IgD-negative memory B cell (primary cell): ENCODE data around the gene MMP13. TPM values are rescaled to one million over a fixed set of nuclear protein-coding genes. Genes with fewer than 3 reads are reported as not detected.
A peak's percentile ranks its signal among the peaks of the same experiment; 100 is the strongest.

Source experiments
- H3K27ac Mint-ChIP-seq, 3 donors: one replicate each; pipeline ENCODE4 v1.8.0; 2020 to 2022; ENCODE audit warnings: mild to moderate bottlenecking in 3 of 3, mixed read lengths in 3 of 3, moderate library complexity in 1 of 3
- H3K27me3 Mint-ChIP-seq: one replicate; pipeline ENCODE4 v1.8.0; 2021; ENCODE audit warnings: mixed read lengths
- H3K36me3 Mint-ChIP-seq: one replicate; pipeline ENCODE4 v1.8.0; 2020; ENCODE audit warnings: mild to moderate bottlenecking, mixed read lengths
- H3K4me1 Mint-ChIP-seq, 3 donors: one replicate each; pipeline ENCODE4 v1.8.0; 2020 to 2022; ENCODE audit warnings: mixed read lengths in 3 of 3, mild to moderate bottlenecking in 1 of 3
- H3K4me3 Mint-ChIP-seq, 4 donors: one replicate each; pipeline ENCODE4 v1.8.0; 2020 to 2022; ENCODE audit warnings: mild to moderate bottlenecking in 4 of 4, mixed read lengths in 4 of 4, moderate library complexity in 3 of 4
- H3K9me3 Mint-ChIP-seq, 3 donors: one replicate each; pipeline ENCODE4 v1.8.0; 2020 to 2021; ENCODE audit warnings: mixed read lengths in 3 of 3, mild to moderate bottlenecking in 1 of 3
- polyA plus RNA-seq: library from polyadenylated mRNA; unstranded; fragments of 300-500 nt; fragmentation: Illumina TruSeq; gene quantifications from one replicate; pipeline ENCODE4 v1.2.3, GENCODE V29; 2021

The MMP13 gene
- polyA plus RNA-seq, 1 donor from 2014 or later, result not detected

- H3K4me1 Mint-ChIP-seq, result no peaks in the 10 kb centered on the region
- peaks cover 5% of the 10 kb centered on the region for H3K27me3 Mint-ChIP-seq
- H3K27ac Mint-ChIP-seq, result no peak overlapping the region
- H3K36me3 Mint-ChIP-seq, result no peaks in the 10 kb centered on the region
- peaks cover 0 to 3% (median 1%) of the 10 kb centered on the region in 3 donors for H3K9me3 Mint-ChIP-seq
- no peak overlapping the region for H3K4me3 Mint-ChIP-seq
Observed at GRCh38 chr11:102966011-102966410, 10.5 kb upstream of the MMP13 start.

GRCh38 chr11:102964867-102965266, 9.3 kb upstream of the MMP13 start:
- H3K36me3 Mint-ChIP-seq, result no peaks in the 10 kb centered on the region
- H3K4me1 Mint-ChIP-seq, result no peaks in the 10 kb centered on the region
- H3K27ac Mint-ChIP-seq, result no peak overlapping the region
- peaks cover 5% of the 10 kb centered on the region for H3K27me3 Mint-ChIP-seq
- no peak overlapping the region for H3K4me3 Mint-ChIP-seq
- peaks cover 0 to 3% (median 1%) of the 10 kb centered on the region in 3 donors for H3K9me3 Mint-ChIP-seq

GRCh38 chr11:102957953-102958352, 2.4 kb upstream of the MMP13 start:
- no peaks in the 10 kb centered on the region for H3K36me3 Mint-ChIP-seq
- H3K27me3 Mint-ChIP-seq, result peaks cover 4% of the 10 kb centered on the region
- no peak overlapping the region for H3K27ac Mint-ChIP-seq
- H3K9me3 Mint-ChIP-seq, result peaks cover 0 to 2% (median 0%) of the 10 kb centered on the region in 3 donors
- H3K4me3 Mint-ChIP-seq, result no peak overlapping the region
- no peaks in the 10 kb centered on the region for H3K4me1 Mint-ChIP-seq

- H3K27me3 Mint-ChIP-seq, result peaks cover 2% of the 10 kb centered on the region
- no peaks in the 10 kb centered on the region for H3K9me3 Mint-ChIP-seq
- H3K4me3 Mint-ChIP-seq, result no peak overlapping the region
- H3K4me1 Mint-ChIP-seq, result no peaks in the 10 kb centered on the region
- H3K36me3 Mint-ChIP-seq, result no peaks in the 10 kb centered on the region
- H3K27ac Mint-ChIP-seq, result no peak overlapping the region
Observed at GRCh38 chr11:102950622-102951081, 4.9 kb downstream of the MMP13 start.

GRCh38 chr11:102946237-102946636, 9.3 kb downstream of the MMP13 start:
- peaks cover 4% of the 10 kb centered on the region for H3K27me3 Mint-ChIP-seq
- H3K27ac Mint-ChIP-seq, result no peak overlapping the region
- no peaks in the 10 kb centered on the region for H3K36me3 Mint-ChIP-seq
- no peak overlapping the region for H3K4me3 Mint-ChIP-seq
- no peaks in the 10 kb centered on the region for H3K4me1 Mint-ChIP-seq
- no peaks in the 10 kb centered on the region for H3K9me3 Mint-ChIP-seq

- Mint-ChIP-seq H3K27me3 (peaks cover 8% of the 10 kb centered on the region), H3K36me3 (no peaks in the 10 kb centered on the region), H3K4me3 (no peak overlapping the region), H3K9me3 (peaks cover 0 to 1% (median 0%) of the 10 kb centered on the region in 3 donors), H3K27ac (peak overlapping the region in 1 of 3 donors; percentile 18), H3K4me1 (peaks cover 0 to 2% (median 2%) of the 10 kb centered on the region in 3 donors)
Observed at GRCh38 chr11:102940714-102941588, 14.6 kb downstream of the MMP13 start.

GRCh38 chr11:102936864-102937509, 18.5 kb downstream of the MMP13 start:
- H3K9me3 Mint-ChIP-seq, result peaks cover 0 to 1% (median 0%) of the 10 kb centered on the region in 3 donors
- H3K27me3 Mint-ChIP-seq, result peaks cover 14% of the 10 kb centered on the region
- no peak overlapping the region for H3K4me3 Mint-ChIP-seq
- no peak overlapping the region for H3K27ac Mint-ChIP-seq
- peaks cover 0 to 2% (median 2%) of the 10 kb centered on the region in 3 donors for H3K4me1 Mint-ChIP-seq
- H3K36me3 Mint-ChIP-seq, result no peaks in the 10 kb centered on the region

- peaks cover 0 to 1% (median 0%) of the 10 kb centered on the region in 3 donors for H3K9me3 Mint-ChIP-seq
- no peak overlapping the region for H3K4me3 Mint-ChIP-seq
- no peaks in the 10 kb centered on the region for H3K36me3 Mint-ChIP-seq
- no peaks in the 10 kb centered on the region for H3K4me1 Mint-ChIP-seq
- H3K27ac Mint-ChIP-seq, result no peak overlapping the region
- peaks cover 12% of the 10 kb centered on the region for H3K27me3 Mint-ChIP-seq
Observed at GRCh38 chr11:102935514-102935913, 20.0 kb downstream of the MMP13 start.

GRCh38 chr11:102934735-102935134, 20.8 kb downstream of the MMP13 start:
- Mint-ChIP-seq H3K9me3 (peaks cover 0 to 1% (median 0%) of the 10 kb centered on the region in 3 donors), H3K4me3 (no peak overlapping the region), H3K27me3 (peaks cover 11% of the 10 kb centered on the region), H3K36me3 (no peaks in the 10 kb centered on the region), H3K4me1 (no peaks in the 10 kb centered on the region), H3K27ac (no peak overlapping the region)

GRCh38 chr11:102933627-102934026, 21.9 kb downstream of the MMP13 start:
- Mint-ChIP-seq H3K4me1 (no peaks in the 10 kb centered on the region), H3K4me3 (no peak overlapping the region), H3K27ac (no peak overlapping the region), H3K9me3 (peaks cover 0 to 1% (median 0%) of the 10 kb centered on the region in 3 donors), H3K36me3 (no peaks in the 10 kb centered on the region), H3K27me3 (peaks cover 11% of the 10 kb centered on the region)

- H3K36me3 Mint-ChIP-seq, result no peaks in the 10 kb centered on the region
- H3K27me3 Mint-ChIP-seq, result peaks cover 11% of the 10 kb centered on the region
- H3K9me3 Mint-ChIP-seq, result peaks cover 0 to 1% (median 0%) of the 10 kb centered on the region in 3 donors
- no peak overlapping the region for H3K4me3 Mint-ChIP-seq
- H3K27ac Mint-ChIP-seq, result no peak overlapping the region
- no peaks in the 10 kb centered on the region for H3K4me1 Mint-ChIP-seq
Observed at GRCh38 chr11:102932678-102933077, 22.9 kb downstream of the MMP13 start.

- no peaks in the 10 kb centered on the region for H3K9me3 Mint-ChIP-seq
- H3K4me3 Mint-ChIP-seq, result no peak overlapping the region
- H3K4me1 Mint-ChIP-seq, result no peaks in the 10 kb centered on the region
- H3K27ac Mint-ChIP-seq, result no peak overlapping the region
- no peaks in the 10 kb centered on the region for H3K36me3 Mint-ChIP-seq
- H3K27me3 Mint-ChIP-seq, result peaks cover 8% of the 10 kb centered on the region
Observed at GRCh38 chr11:102930451-102930850, 25.1 kb downstream of the MMP13 start.

- Mint-ChIP-seq H3K27ac (no peak overlapping the region), H3K4me1 (no peaks in the 10 kb centered on the region), H3K4me3 (no peak overlapping the region), H3K9me3 (no peaks in the 10 kb centered on the region), H3K27me3 (peaks cover 7% of the 10 kb centered on the region), H3K36me3 (no peaks in the 10 kb centered on the region)
Observed at GRCh38 chr11:102929972-102930371, 25.6 kb downstream of the MMP13 start.

GRCh38 chr11:102929166-102929565, 26.4 kb downstream of the MMP13 start:
- no peaks in the 10 kb centered on the region for H3K36me3 Mint-ChIP-seq
- no peak overlapping the region for H3K27ac Mint-ChIP-seq
- H3K9me3 Mint-ChIP-seq, result no peaks in the 10 kb centered on the region
- H3K4me3 Mint-ChIP-seq, result no peak overlapping the region
- H3K27me3 Mint-ChIP-seq, result peaks cover 4% of the 10 kb centered on the region
- no peaks in the 10 kb centered on the region for H3K4me1 Mint-ChIP-seq

- Mint-ChIP-seq H3K9me3 (no peaks in the 10 kb centered on the region), H3K36me3 (no peaks in the 10 kb centered on the region), H3K4me1 (no peaks in the 10 kb centered on the region), H3K27ac (no peak overlapping the region), H3K4me3 (no peak overlapping the region), H3K27me3 (peaks cover 4% of the 10 kb centered on the region)
Observed at GRCh38 chr11:102928247-102928646, 27.3 kb downstream of the MMP13 start.
